ENCODE measurements around the gene SIGLEC6. TPM values are rescaled to one million over a fixed set of nuclear protein-coding genes. Genes with fewer than 3 reads are reported as not detected.

The SIGLEC6 gene
- total RNA-seq, 4 donors from 2014 or later, result 7.1 TPM; not detected in 3

DNA sequence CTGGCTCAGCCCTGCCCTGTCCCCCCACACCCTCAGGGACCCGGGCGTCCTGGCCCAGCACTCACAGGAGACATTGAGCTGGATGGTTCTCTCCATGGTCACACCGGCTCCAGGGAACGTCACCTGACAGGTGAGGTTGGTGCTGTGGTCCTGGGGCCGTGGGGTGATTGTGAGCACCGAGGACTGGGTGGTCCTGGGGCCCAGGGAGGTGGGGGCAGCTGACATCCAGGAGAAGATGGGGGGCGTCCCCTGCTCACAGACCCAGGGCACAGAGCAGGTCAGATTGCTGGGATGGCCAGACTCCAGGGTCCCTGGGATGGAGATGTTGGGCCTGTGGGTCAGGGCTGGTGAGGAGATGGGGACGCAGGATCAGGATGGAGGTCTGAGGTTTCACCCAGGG lies 854 bp downstream of the SIGLEC6 start:
- H3K36me3 ChIP-seq, result no peaks in the 10 kb centered on the region

DNA sequence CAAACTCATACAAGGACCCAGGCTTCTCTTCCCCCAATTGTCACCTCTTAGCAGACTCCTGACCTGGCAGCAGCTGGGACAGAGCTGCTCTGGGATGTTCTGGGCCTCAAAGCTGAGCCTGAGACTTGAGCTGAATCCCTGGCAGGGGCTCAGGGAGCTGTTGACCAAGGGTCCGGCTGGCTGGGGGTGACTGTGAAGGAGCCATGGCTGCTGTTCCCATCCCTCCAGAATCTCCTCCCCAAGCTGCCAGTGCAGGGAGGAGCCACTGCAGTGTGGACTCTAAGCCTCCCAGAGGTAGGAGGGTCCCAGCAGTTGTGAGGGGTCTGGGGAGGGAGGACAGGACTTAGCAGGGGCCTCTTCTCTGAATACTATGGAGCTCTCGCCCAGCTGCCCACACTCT lies 2.2 kb downstream of the SIGLEC6 start:
- Histone ChIP-seq H3K4me3 (no peak overlapping the region), H3K36me3 (no peaks in the 10 kb centered on the region), H3K27ac (no peak overlapping the region), H3K27me3 (peaks cover 0 to 43% (median 0%) of the 10 kb centered on the region in 4 donors), H3K9me3 (no peaks in the 10 kb centered on the region), H3K4me1 (no peaks in the 10 kb centered on the region)
- WGBS, 2 donors, result 40 to 63% methylated on average over 1 of the region's 2 CpGs
- TF ChIP-seq POLR2A (IDR thresholded peaks at IDR 0.05), result no peak
- TF ChIP-seq, protein P1, sequence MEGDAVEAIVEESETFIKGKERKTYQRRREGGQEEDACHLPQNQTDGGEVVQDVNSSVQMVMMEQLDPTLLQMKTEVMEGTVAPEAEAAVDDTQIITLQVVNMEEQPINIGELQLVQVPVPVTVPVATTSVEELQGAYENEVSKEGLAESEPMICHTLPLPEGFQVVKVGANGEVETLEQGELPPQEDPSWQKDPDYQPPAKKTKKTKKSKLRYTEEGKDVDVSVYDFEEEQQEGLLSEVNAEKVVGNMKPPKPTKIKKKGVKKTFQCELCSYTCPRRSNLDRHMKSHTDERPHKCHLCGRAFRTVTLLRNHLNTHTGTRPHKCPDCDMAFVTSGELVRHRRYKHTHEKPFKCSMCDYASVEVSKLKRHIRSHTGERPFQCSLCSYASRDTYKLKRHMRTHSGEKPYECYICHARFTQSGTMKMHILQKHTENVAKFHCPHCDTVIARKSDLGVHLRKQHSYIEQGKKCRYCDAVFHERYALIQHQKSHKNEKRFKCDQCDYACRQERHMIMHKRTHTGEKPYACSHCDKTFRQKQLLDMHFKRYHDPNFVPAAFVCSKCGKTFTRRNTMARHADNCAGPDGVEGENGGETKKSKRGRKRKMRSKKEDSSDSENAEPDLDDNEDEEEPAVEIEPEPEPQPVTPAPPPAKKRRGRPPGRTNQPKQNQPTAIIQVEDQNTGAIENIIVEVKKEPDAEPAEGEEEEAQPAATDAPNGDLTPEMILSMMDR (IDR thresholded peaks at IDR 0.05), result no peak
- no peak for DNase-seq
- intact Hi-C loops (cut with DNase I), result no loop called here

More for the DNA sequence above, 854 bp downstream of the SIGLEC6 start:
- no peak for TF ChIP-seq POLR2A (IDR thresholded peaks at IDR 0.05)
- TF ChIP-seq, protein P1 (IDR thresholded peaks at IDR 0.05), result no peak
- no peak for DNase-seq
- intact Hi-C loops (cut with DNase I), result no loop called here
- H3K4me1 ChIP-seq, result no peaks in the 10 kb centered on the region
- no peaks in the 10 kb centered on the region for H3K9me3 ChIP-seq
- WGBS, 2 donors, result 60% methylated on average over 1 of the region's 8 CpGs; no CpG with 5 or more reads in 1 of the 2 donors
- peaks cover 0 to 39% (median 0%) of the 10 kb centered on the region in 4 donors for H3K27me3 ChIP-seq
- no peak overlapping the region for H3K27ac ChIP-seq
- peak overlapping the region in 1 of 4 donors; percentile 9 for H3K4me3 ChIP-seq

DNA sequence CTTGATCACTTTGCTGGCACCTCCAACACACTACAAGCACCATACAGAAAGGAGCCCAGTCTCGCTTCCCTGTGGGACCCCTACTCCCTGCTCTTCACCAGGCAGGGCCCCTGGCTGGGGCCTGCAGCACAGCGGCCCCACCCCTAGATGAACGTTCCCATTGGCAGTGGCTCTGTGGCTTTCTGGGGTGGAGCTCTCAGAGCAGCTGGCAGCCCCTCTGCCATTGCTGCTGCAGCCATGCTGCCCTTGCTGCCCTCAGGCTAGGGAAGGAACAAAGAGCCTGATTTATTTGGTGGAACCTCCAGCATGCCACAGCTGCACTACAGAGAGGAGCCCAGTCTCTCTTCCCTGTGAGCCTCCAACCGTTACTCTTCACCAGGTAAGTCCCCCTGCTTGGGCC lies 5.8 kb downstream of the SIGLEC6 start:
- Histone ChIP-seq H3K36me3 (no peaks in the 10 kb centered on the region), H3K27me3 (peaks cover 0 to 26% (median 0%) of the 10 kb centered on the region in 4 donors), H3K4me3 (no peak overlapping the region), H3K4me1 (no peaks in the 10 kb centered on the region), H3K9me3 (no peaks in the 10 kb centered on the region), H3K27ac (no peak overlapping the region)
- DNase-seq, result no peak
- WGBS, 2 donors, result 37 to 80% methylated on average over 1 to 3 of the region's 4 CpGs
- intact Hi-C loops (cut with DNase I), result no loop called here
- TF ChIP-seq, protein P1 (IDR thresholded peaks at IDR 0.05), result no peak
- TF ChIP-seq POLR2A (IDR thresholded peaks at IDR 0.05), result no peak

DNA sequence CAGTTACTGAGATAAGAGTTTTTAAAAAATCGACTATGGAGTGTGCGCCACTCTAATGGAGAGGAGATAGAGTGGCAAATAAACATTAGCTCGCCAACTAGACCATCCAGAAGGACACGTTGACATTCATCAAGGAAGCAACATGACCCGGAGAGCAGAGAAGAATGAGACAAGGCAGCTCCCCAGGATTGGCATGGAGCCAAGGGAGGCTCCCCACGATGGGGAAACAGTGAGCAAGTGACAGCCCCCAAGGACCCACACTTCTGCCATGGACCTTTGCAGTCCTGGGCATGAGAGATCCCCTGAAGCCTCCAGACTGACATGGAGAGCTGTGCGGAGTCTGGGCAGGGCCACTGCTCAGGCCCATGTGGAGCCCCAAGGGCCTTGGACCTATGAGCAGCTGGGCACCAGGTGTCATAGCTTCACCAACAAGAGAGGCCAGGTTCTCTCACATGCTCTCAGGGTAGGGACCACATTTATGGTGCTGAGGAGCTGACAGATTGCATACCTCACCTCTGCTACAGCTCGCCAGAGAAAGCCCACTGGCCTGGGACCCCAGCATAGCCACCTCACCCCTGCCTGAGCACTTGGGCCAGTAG lies 6.7 kb downstream of the SIGLEC6 start:
- H3K27me3 ChIP-seq, result peaks cover 0 to 19% (median 0%) of the 10 kb centered on the region in 4 donors
- H3K4me1 ChIP-seq, result no peaks in the 10 kb centered on the region
- no peaks in the 10 kb centered on the region for H3K36me3 ChIP-seq
- no peak overlapping the region for H3K4me3 ChIP-seq
- intact Hi-C loops (cut with DNase I), result no loop called here
- H3K9me3 ChIP-seq, result no peaks in the 10 kb centered on the region
- DNase-seq, result no peak
- TF ChIP-seq, protein P1 (IDR thresholded peaks at IDR 0.05), result no peak
- TF ChIP-seq POLR2A (IDR thresholded peaks at IDR 0.05), result no peak
- 71 to 77% methylated on average over 5 to 8 of the region's 8 CpGs for WGBS, 2 donors
- no peak overlapping the region for H3K27ac ChIP-seq

DNA sequence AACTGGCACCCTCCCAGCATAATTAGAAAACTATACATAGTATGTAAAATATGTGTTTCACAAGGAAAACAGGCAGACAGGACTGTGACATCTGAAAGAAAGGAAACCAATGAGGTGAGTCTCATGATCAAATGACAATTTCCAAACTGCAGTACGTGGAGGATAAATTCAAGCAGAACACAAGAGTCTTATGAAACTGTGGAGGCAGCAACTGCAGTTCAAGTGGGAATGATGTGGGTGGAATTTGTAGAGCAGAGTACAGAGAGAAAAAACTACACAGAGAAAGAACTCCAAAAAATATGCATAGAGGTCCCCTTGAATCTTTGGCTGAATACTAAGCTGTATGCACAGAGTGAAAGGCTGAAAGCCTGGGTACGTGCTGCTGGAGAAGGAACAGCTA lies 9.7 kb downstream of the SIGLEC6 start:
- no peaks in the 10 kb centered on the region for H3K4me1 ChIP-seq
- no peak overlapping the region for H3K27ac ChIP-seq
- no peak overlapping the region for H3K4me3 ChIP-seq
- WGBS, 2 donors, result 33 to 47% methylated on average over 2 of the region's 2 CpGs
- no peak for DNase-seq
- intact Hi-C loops (cut with DNase I), result no loop called here
- TF ChIP-seq POLR2A (IDR thresholded peaks at IDR 0.05), result no peak
- TF ChIP-seq, protein P1 (IDR thresholded peaks at IDR 0.05), result no peak
- no peaks in the 10 kb centered on the region for H3K36me3 ChIP-seq
- H3K27me3 ChIP-seq, result peaks cover 0 to 13% (median 0%) of the 10 kb centered on the region in 4 donors
- H3K9me3 ChIP-seq, result peaks cover 0 to 6% (median 0%) of the 10 kb centered on the region in 3 donors

Measured in esophagus squamous epithelium (tissue), 5 donors.